ENCODE measurements around the gene HS3ST5. TPM values are rescaled to one million over a fixed set of nuclear protein-coding genes. Genes with fewer than 3 reads are reported as not detected.

Gene HS3ST5
- polyA plus RNA-seq, 3 donors = not detected

DNA sequence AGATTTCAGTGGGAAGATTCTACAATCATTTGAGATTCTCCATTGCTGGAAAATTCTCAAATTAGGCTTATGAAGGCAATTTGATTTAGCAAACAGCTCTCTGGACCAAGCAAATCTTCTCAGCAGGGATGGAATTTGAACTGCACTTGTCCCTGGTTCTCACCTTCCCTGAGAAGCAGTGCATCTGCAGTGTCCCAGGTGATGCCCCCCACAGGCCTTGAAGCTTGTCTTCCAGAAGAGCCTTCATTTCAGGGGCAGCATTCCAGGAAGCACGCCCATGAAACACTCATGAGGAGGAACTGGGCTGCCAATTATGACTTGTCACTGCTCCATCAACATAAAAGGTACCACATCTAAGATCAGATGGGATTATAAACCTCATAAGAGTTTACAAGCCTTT lies 289.0 kb downstream of the HS3ST5 start:
- Mint-ChIP-seq H3K9me3 (peaks cover 0 to 3% (median 0%) of the 10 kb centered on the region in 7 donors), H3K4me3 (no peak overlapping the region), H3K36me3 (no peaks in the 10 kb centered on the region), H3K27ac (no peak overlapping the region), H3K4me1 (no peaks in the 10 kb centered on the region), H3K27me3 (ENCODE audit: low read depth in 3 of 3) (peaks cover 0 to 4% (median 1%) of the 10 kb centered on the region in 3 donors)
- intact Hi-C loops (cut with micrococcal nuclease) = no loop called here
- Histone ChIP-seq H3K79me2 (ENCODE audit: insufficient read depth, low read length) (no peaks in the 10 kb centered on the region), H3K4me2 (replicated peaks; ENCODE audit: extremely low read depth, low read length, poor library complexity, severe bottlenecking) (no peak overlapping the region), H3K27me3 (ENCODE audit: control insufficient read depth in 2 of 2, insufficient read depth in 2 of 2, low read length in 2 of 2) (no peaks in the 10 kb centered on the region), H4K20me1 (ENCODE audit: insufficient read depth, low read length) (no peaks in the 10 kb centered on the region), H3K27ac (ENCODE audit: low read depth in 1 of 2, low read length in 2 of 2) (no peak overlapping the region), H2AFZ (ENCODE audit: insufficient read depth, low read depth, low read length, poor library complexity, severe bottlenecking) (no peak overlapping the region), H3K36me3 (replicated peaks in 1 of 2; ENCODE audit: control insufficient read depth in 1 of 2, insufficient read depth in 2 of 2, low read length in 2 of 2) (no peaks in the 10 kb centered on the region), H3K4me1 (ENCODE audit: control insufficient read depth in 1 of 2, insufficient read depth in 2 of 2, low read length in 2 of 2) (no peaks in the 10 kb centered on the region), H3K9ac (ENCODE audit: insufficient read depth, low read length, poor library complexity, severe bottlenecking) (no peak overlapping the region), H3K4me3 (replicated peaks in 1 of 3; ENCODE audit: low read depth in 2 of 3, low read length in 3 of 3) (no peak overlapping the region), H3K9me3 (replicated peaks in 1 of 2; ENCODE audit: control insufficient read depth in 1 of 2, insufficient read depth in 1 of 2, low read length in 2 of 2) (no peaks in the 10 kb centered on the region)
- no peak for DNase-seq
- WGBS (ENCODE audit: insufficient coverage) = 71% methylated on average over 1 of the region's 1 CpG
- TF ChIP-seq, protein P1, sequence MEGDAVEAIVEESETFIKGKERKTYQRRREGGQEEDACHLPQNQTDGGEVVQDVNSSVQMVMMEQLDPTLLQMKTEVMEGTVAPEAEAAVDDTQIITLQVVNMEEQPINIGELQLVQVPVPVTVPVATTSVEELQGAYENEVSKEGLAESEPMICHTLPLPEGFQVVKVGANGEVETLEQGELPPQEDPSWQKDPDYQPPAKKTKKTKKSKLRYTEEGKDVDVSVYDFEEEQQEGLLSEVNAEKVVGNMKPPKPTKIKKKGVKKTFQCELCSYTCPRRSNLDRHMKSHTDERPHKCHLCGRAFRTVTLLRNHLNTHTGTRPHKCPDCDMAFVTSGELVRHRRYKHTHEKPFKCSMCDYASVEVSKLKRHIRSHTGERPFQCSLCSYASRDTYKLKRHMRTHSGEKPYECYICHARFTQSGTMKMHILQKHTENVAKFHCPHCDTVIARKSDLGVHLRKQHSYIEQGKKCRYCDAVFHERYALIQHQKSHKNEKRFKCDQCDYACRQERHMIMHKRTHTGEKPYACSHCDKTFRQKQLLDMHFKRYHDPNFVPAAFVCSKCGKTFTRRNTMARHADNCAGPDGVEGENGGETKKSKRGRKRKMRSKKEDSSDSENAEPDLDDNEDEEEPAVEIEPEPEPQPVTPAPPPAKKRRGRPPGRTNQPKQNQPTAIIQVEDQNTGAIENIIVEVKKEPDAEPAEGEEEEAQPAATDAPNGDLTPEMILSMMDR (IDR thresholded peaks at IDR 0.05) = no peak

DNA sequence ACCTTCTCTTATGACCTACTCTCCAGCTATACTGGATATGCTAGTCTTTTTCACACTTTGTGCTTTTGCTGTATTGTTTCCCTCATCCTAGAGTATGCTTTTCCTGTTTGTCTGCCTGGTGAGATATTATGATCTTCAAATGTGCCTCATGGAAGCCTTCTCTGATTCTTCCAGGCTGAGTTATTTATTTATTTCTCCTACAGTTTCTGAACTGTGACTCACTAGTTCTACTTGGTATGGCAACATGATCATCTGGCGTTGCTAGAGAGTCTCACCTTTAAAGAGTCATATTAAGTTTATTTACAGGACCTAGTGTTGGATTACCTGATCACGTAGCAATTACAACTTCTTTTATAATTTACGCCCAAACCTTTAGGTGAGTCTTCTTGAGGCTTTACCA lies 290.7 kb downstream of the HS3ST5 start:
- intact Hi-C loops (cut with micrococcal nuclease) = no loop called here
- Mint-ChIP-seq H3K4me3 (no peak overlapping the region), H3K27me3 (ENCODE audit: low read depth in 3 of 3) (peaks cover 0 to 4% (median under 1%) of the 10 kb centered on the region in 3 donors), H3K9me3 (peaks cover 0 to 2% (median 1%) of the 10 kb centered on the region in 7 donors), H3K36me3 (no peaks in the 10 kb centered on the region), H3K4me1 (no peaks in the 10 kb centered on the region), H3K27ac (no peak overlapping the region)
- WGBS (ENCODE audit: insufficient coverage) = no CpG with 5 or more reads among the region's 3 CpGs
- no peaks in the 10 kb centered on the region for H3K9me3 ChIP-seq (replicated peaks in 1 of 2; ENCODE audit: control insufficient read depth in 1 of 2, insufficient read depth in 1 of 2, low read length in 2 of 2)
- no peaks in the 10 kb centered on the region for H3K27me3 ChIP-seq (ENCODE audit: control insufficient read depth in 2 of 2, insufficient read depth in 2 of 2, low read length in 2 of 2)
- no peak overlapping the region for H2AFZ ChIP-seq (ENCODE audit: insufficient read depth, low read depth, low read length, poor library complexity, severe bottlenecking)
- TF ChIP-seq, protein P1 (IDR thresholded peaks at IDR 0.05) = no peak
- H3K4me2 ChIP-seq (replicated peaks; ENCODE audit: extremely low read depth, low read length, poor library complexity, severe bottlenecking) = no peak overlapping the region
- H3K36me3 ChIP-seq (replicated peaks in 1 of 2; ENCODE audit: control insufficient read depth in 1 of 2, insufficient read depth in 2 of 2, low read length in 2 of 2) = no peaks in the 10 kb centered on the region
- H3K9ac ChIP-seq (ENCODE audit: insufficient read depth, low read length, poor library complexity, severe bottlenecking) = no peak overlapping the region
- no peak overlapping the region for H3K27ac ChIP-seq (ENCODE audit: low read depth in 1 of 2, low read length in 2 of 2)
- H3K4me3 ChIP-seq (replicated peaks in 1 of 3; ENCODE audit: low read depth in 2 of 3, low read length in 3 of 3) = no peak overlapping the region
- no peak for DNase-seq
- H3K4me1 ChIP-seq (ENCODE audit: control insufficient read depth in 1 of 2, insufficient read depth in 2 of 2, low read length in 2 of 2) = no peaks in the 10 kb centered on the region
- no peaks in the 10 kb centered on the region for H3K79me2 ChIP-seq (ENCODE audit: insufficient read depth, low read length)
- no peaks in the 10 kb centered on the region for H4K20me1 ChIP-seq (ENCODE audit: insufficient read depth, low read length)
